Cardiac muscle cell (in vitro differentiated cells and primary cell): ENCODE data around the gene ACAN. TPM values are rescaled to one million over a fixed set of nuclear protein-coding genes. Genes with fewer than 3 reads are reported as not detected.

ENCODE experiments used
- DNase-seq, 2 donors: peaks; one replicate each; pipeline versions ENCODE4 v3.0.0 to v3.0.0-alpha.2; 2010 to 2017; ENCODE audit warnings: low read depth in 1 of 2, low spot score in 1 of 2
- H3K27ac ChIP-seq: fragments of 200-600 bp; sonication (generic); 2 replicates; pipeline ENCODE4 v1.5.1; 2016
- H3K27me3 ChIP-seq: fragments of 200-600 bp; sonication (generic); 2 replicates; pipeline ENCODE4 v1.6.0; 2016; ENCODE audit warnings: control low read depth
- H3K36me3 ChIP-seq: fragments of 200-600 bp; sonication (generic); 2 replicates; pipeline ENCODE4 v1.5.1; 2016; ENCODE audit warnings: control low read depth
- H3K4me1 ChIP-seq: fragments of 200-600 bp; sonication (generic); 2 replicates; pipeline ENCODE4 v1.8.1; 2017; ENCODE audit warnings: low read depth, mild to moderate bottlenecking, mixed run types
- H3K4me3 ChIP-seq: fragments of 200-600 bp; sonication (generic); 2 replicates; pipeline ENCODE4 v1.5.1; 2016; ENCODE audit warnings: mild to moderate bottlenecking
- H3K9me3 ChIP-seq: fragments of 200-600 bp; sonication (generic); 2 replicates; pipeline ENCODE4 v1.5.1; 2017; ENCODE audit warnings: low read depth, mild to moderate bottlenecking, control low read depth
- polyA plus RNA-seq: library from polyadenylated mRNA; unstranded; fragments of >200 nt; fragmentation: Nextera tagmentation; extraction: Ambion mirVana; gene quantifications from 2 replicates; pipeline ENCODE4 v1.2.1, GENCODE V29; 2016
- total RNA-seq: library from RNA; depleted of rRNA; stranded (reverse); fragments of >200 nt; gene quantifications from 2 replicates; pipeline ENCODE4 v1.2.3, GENCODE V29; 2016
- TF ChIP-seq, protein P1 (sequence below): IDR thresholded peaks from 2 replicates; pipeline ENCODE4 v1.5.1; 2012; ENCODE audit warnings: low read depth, mild to moderate bottlenecking, low read length

Gene ACAN
- total and polyA plus RNA-seq, 2 experiments from 2014 or later = 0.71 to 0.91 TPM

DNA sequence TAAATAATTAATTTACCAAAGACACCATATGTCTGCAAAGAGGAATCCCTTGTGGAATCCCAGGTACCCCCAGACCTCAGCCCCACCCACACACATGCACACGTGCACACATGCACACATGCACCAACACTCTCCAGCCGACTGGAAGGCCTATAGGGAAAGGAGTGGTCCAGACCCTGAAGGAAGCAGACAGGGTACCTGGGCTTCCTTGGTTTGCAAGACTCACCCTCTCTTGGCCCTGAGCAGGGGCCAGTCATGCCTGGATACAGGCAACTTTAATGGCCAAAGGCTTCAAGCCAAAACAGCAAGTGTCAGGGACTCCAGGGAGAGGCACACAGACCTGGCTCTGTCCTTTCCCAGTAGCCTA, 101.0 kb downstream of the ACAN start:
- Histone ChIP-seq H3K4me3 (no peak overlapping the region), H3K4me1 (peaks cover 4% of the 10 kb centered on the region), H3K9me3 (no peaks in the 10 kb centered on the region), H3K27ac (no peak overlapping the region), H3K36me3 (peaks cover 43% of the 10 kb centered on the region), H3K27me3 (no peaks in the 10 kb centered on the region)
- DNase-seq = no peak
- TF ChIP-seq, protein P1, sequence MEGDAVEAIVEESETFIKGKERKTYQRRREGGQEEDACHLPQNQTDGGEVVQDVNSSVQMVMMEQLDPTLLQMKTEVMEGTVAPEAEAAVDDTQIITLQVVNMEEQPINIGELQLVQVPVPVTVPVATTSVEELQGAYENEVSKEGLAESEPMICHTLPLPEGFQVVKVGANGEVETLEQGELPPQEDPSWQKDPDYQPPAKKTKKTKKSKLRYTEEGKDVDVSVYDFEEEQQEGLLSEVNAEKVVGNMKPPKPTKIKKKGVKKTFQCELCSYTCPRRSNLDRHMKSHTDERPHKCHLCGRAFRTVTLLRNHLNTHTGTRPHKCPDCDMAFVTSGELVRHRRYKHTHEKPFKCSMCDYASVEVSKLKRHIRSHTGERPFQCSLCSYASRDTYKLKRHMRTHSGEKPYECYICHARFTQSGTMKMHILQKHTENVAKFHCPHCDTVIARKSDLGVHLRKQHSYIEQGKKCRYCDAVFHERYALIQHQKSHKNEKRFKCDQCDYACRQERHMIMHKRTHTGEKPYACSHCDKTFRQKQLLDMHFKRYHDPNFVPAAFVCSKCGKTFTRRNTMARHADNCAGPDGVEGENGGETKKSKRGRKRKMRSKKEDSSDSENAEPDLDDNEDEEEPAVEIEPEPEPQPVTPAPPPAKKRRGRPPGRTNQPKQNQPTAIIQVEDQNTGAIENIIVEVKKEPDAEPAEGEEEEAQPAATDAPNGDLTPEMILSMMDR = no peak

DNA sequence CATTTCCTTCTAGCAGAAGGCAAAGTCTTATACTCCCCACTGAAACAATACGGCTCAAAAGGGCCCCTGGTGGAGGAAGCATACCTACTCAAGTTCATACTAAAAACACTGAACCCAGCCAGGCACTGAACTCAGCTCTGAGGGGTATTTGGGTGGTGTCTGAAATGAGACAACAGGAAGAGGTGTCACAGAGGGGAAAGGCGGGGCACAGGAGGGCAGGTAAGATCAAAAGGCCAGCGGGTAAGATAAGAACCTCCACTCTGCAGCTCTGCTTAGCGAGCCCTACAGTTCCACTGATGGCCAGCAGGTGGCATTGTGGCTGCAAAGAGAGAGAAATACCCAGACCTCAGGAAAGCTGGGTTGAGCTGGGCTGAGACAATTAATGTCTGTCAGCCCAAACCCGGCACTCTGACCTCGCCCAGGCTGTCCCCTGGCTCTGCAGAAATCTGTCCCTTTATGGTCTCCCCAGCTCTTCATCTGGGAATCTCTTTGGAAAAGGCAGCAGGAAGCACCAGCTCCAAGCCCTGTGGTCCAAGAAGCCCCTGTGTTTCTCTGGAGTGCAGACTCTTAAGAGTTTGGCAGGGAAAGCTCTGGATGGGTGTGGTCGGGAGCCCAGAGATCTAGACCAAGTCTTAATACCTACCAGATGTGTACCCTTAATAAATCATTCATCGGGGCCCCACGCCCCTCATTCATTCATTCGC, 101.5 kb downstream of the ACAN start:
- Histone ChIP-seq H3K27ac (peak overlapping the region; percentile 2), H3K27me3 (no peaks in the 10 kb centered on the region), H3K36me3 (peaks cover 40% of the 10 kb centered on the region), H3K9me3 (no peaks in the 10 kb centered on the region), H3K4me3 (no peak overlapping the region), H3K4me1 (peaks cover 4% of the 10 kb centered on the region)
- peak; percentile 81 to 84 for DNase-seq
- TF ChIP-seq, protein P1 = peak; percentile 97

DNA sequence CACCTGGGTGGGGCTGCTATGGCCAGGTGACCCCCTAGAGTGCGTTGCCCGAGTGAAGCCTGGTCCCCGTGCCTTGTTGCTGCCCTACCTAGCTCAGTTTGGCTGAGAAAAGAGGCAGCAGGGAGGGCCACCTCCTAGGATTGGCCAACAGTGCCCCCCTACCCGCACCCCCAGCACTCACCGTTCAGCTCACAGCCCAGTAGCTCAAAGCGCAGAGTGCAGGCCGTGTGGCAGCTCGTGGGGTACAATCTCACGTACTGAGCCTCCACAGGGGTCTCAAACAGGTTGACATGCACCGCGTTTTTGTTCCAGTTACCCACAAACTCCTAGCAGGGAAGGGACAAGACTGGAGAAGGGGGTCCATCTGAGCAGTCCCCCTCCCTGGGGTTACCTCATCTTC, 102.3 kb downstream of the ACAN start:
- no peaks in the 10 kb centered on the region for H3K9me3 ChIP-seq
- DNase-seq = no peak
- peaks cover 40% of the 10 kb centered on the region for H3K36me3 ChIP-seq
- H3K27me3 ChIP-seq = no peaks in the 10 kb centered on the region
- peak overlapping the region; percentile 2 for H3K27ac ChIP-seq
- TF ChIP-seq, protein P1 = no peak
- no peak overlapping the region for H3K4me3 ChIP-seq
- H3K4me1 ChIP-seq = peaks cover 11% of the 10 kb centered on the region

DNA sequence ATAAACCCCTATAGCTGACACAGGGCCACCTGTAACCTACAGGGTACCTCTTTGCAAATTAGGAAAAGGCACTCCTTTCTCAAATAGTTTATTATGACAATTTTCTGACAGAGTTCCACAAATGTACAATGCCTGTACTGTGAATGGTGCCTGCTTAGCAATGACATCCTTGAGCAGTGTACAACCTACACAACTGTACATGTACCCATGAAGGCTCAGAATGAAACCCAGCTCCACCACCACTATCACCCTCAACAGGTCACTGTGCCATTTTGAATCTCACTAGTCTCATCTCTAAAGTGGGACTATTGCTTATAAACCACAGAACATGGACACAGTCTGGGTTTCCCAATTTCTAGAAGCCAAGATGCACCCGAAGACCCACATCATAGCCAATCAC, 102.9 kb downstream of the ACAN start:
- Histone ChIP-seq H3K4me3 (no peak overlapping the region), H3K27me3 (no peaks in the 10 kb centered on the region), H3K36me3 (peaks cover 40% of the 10 kb centered on the region), H3K4me1 (peaks cover 17% of the 10 kb centered on the region), H3K27ac (peak overlapping the region; percentile 2), H3K9me3 (no peaks in the 10 kb centered on the region)
- DNase-seq = no peak
- TF ChIP-seq, protein P1 = no peak

DNA sequence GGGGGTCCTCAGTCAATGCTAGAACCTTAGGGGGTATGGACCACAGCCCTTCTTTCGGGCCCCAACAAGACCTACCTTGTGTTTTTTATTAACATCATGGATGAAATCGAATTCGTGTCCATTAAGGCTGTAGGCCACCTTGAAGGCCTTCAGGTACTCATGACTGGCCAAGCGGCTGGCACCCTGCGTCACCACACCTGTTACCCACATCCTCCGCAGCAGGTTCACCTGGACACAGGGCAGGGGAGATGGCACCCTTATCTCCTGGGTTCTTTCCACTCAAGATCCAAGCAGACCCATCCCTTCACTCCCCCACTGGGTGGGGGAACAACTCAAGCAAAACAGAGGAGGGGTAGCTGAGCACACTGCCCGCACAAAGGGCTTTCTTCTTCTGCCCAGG, 103.3 kb downstream of the ACAN start:
- no peak overlapping the region for H3K4me3 ChIP-seq
- H3K9me3 ChIP-seq = no peaks in the 10 kb centered on the region
- TF ChIP-seq, protein P1 = no peak
- H3K36me3 ChIP-seq = peaks cover 36% of the 10 kb centered on the region
- peaks cover 21% of the 10 kb centered on the region for H3K4me1 ChIP-seq
- no peak overlapping the region for H3K27ac ChIP-seq
- DNase-seq = no peak
- no peaks in the 10 kb centered on the region for H3K27me3 ChIP-seq
